ENCODE measurements around the gene DEPP1.

DEPP1 gene

DNA sequence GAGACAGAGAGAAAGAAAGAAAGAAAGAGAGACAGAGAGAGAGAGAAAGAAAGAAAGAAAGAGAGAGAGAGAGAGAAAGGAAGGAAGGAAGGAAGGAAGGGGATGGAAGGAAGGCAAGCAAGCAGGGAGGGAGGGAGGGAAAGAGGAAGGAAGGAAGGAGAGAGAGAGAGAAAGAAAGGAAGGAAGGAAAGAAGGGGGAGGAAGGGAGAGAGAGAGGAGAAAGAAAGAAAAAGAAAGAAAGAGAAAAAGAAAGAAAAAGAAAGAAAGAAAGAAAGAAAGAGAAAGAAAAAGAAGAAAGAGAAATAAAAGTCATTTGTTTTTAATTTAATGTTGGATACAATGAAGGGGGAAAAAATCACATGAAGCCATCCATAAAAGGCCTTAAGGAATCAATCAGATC is 23.6 kb downstream of the DEPP1 start:
- no peak for DNase-seq (ENCODE audit: low read depth, low spot score)

DNA sequence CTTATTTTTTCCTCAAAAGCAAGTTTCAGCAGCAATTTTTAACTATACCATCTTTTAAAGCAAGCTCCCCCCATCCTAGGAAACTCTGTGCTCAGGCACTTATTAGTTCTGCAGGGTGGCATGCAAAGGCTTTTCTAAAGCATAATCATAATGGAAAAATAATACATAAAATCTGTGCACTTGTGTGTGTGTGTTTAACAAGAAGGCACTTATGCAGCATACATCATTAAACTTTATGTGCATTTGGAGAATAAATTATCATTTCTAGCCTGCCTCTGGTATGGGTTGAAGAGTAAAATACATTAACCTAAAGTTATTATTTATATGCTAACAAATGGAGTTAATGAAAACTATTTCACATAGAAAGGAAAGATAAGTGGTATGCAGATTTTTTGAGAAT is 24.6 kb downstream of the DEPP1 start:
- no peak for DNase-seq (ENCODE audit: low read depth, low spot score)

DNA sequence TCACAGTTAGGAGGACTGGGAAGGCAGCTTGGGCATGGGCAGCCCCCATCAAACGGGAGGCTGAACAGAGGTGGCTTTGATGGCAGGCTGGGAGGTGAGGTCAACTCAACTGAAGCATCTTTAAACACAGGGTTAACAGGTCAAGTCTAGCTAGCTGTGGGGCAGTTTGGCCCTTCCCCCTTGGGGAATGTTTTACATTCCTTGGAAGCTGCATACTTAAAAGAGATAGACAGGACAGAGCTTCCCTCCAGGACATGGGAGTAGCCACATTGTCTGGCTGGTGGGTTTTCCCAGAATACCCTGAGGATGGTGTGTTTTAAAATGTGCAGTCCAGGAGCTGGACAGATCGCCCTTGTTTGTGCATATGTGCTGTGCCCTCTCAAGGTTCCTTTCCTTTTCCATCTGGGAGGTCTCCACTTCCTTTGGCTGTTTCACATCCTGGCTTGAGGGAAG is 25.8 kb downstream of the DEPP1 start:
- no peak for DNase-seq (ENCODE audit: low read depth, low spot score)

DNA sequence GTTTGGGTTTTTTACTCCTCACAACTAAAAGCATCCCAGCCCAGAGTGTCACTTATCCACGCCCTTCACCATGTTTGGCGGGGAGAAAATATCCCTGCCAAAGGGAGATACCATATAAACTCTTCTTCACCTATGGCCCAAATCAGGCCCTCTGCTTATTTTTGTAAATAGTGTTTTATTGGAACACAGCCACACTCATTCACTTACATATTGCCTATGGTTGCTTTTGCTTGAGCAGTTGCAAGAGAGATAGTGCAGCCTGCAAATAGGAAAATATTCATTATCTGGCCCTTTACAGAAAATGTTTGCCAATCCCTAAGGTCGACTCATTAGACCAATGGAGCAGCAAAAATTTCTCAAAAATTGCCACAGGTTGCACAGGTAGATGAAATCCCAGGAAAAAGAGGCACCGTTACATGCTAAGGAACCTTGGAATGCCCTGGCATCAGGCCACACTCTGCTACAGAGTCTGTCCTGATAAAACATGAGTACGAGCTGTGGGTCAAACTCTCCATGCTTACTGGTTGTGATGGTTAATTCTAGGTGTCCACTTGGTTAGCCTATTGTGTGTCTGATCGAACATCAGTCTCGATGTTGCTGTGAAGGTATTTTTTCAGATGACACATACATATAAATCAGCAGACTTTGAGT is 26.9 kb downstream of the DEPP1 start:
- DNase-seq (ENCODE audit: low read depth, low spot score), result no peak

DNA sequence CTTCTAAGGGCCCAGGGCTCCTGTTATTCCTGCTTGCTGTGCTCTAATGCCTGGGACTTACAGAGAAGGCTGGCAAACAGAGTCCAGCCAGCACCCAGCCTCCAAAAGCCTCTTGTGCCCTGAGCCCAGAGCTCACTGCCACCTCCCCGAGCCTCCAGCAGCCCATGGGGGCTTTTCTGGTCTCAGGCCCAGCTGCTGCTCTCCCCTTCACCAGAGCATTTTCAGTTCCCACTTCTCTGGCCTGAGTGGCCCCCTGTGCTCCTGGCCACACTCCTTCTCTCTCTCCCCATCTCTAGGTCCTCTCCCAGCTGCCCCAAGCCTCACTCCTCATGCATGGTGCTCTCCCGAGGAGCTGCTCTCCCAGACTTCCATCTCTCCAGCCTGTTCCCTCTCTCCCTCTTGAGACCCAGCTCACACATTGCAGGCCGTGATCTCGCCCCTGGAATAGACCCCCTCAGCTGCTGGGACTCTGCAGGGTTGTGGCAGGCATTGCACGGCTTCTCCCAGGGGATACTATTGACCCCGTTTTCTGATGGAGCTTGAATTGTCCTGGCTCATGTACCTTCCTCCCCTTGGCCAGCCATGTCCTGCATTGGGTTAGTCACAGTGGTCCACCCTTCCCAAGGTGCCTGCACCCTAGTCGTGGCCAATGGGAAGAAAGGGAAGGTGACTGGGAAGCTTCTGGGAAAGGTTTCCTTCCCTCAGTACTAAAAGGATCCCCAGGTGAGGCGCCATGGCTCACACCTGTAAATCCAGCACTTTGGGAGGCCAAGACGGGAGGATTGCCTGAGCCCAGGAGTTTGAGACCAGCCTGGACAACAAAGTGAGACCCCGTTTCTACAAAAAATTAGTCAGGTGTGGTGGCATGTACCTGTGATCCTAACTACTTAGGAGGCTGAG is 28.0 kb downstream of the DEPP1 start:
- DNase-seq (ENCODE audit: low read depth, low spot score), result no peak

DNA sequence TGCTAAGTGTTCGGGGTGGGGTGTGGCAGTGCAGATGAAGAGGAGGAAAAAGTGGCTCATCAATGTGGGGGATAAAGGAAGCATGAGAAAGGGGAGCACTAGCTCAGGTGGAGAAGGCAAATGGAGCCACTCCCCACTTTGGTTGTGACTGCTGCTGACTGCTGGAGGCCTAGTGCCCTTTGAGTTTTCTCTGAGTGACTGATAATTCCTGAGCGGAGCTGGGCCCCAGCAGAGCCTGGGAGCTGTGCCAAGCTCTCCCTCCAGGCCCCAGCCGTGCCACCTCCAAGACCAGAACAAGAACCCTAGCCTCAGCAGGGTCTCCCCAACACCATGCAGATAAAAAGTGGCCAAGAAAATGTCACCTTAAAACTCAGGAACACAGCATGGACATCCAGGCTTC is 28.7 kb downstream of the DEPP1 start:
- no peak for DNase-seq (ENCODE audit: low read depth, low spot score)

DNA sequence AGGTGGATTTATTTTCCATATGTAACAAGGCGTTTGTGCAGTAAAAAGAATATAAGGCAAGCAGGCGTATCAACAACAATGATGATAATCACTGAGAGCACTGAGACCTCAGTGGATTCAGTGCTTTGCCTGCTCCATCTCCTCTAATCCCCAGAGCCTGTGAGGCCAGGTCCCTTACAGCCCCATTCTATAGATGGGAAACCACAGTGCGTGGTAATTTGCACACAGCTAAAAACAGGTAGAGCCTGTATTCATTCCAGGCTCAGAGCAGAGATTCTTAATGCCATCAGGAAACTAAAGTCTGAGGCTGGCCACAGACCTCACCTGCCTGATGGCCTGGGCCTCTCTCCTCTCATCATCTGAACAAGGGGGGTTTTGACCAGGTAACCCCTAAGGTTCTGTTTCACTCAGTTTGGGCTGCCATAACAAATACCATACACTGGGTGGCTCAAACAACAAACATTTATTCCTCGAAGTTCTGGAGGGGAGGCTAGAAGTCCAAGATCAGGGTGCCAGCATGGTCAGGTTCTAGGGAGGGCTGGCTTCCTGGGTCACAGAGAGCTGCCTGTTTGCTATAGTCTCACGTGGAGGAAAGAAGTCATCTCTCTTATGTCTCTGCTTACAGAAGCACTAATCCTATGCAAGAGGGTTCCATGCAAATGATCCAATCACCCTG is 29.3 kb downstream of the DEPP1 start:
- no peak for DNase-seq (ENCODE audit: low read depth, low spot score)

DNA sequence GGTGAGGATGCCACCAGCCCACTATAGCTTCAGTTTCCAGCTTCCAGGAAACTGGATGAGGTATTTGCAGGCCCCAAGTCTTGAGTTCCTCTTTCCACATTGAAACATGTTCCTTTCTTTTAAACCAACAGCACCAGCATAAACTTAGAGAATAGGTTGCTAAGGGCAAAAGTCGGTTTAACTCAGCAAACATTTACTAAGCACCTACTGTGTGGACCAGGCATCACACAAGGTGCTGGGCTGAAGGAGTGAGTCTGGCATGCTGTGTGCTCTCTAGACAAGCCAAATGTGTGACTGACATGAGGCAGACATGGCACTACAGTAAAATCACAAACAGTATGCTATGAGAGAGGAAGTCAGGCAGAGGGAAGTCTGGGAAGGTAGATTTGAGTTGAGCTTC is 30.0 kb downstream of the DEPP1 start:
- DNase-seq (ENCODE audit: low read depth, low spot score), result no peak

DNA sequence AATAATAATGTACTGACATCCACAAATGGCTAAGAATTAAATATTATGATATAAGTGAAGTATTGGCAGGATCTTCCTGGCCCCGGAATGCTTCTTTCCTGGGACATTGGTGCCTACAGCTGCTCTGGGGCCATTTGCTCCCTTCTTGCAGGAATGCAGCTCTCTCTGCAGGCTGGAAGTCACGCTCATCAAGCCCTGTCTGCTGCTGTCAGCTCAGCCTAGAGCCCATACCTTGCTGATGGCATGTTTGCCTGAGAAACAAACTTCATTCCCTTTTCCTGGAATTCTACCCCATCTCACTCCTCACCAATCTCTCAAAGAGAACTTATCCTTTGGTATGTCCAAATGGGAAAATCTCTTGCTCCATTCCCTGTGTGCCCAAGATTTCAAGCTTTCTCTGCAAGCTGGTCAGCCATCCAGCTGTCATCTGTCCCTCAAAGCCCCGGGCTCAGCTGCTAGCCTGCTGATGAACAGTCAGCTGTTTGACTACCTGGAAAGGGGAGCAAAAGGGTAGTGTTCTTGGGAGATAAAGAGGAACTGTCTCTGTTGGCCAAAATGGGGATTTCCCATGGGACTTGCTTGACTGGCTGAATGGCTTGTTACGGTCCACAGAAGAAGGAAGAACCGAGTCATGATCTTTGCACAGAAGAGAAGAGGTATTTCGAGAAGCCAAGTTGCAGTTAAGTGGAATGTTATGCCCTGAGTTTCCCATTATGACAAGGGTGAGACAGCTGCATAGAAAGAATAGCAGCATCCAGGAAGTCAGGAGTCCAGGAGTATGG is 31.0 kb downstream of the DEPP1 start:
- DNase-seq (ENCODE audit: low read depth, low spot score), result no peak

DNA sequence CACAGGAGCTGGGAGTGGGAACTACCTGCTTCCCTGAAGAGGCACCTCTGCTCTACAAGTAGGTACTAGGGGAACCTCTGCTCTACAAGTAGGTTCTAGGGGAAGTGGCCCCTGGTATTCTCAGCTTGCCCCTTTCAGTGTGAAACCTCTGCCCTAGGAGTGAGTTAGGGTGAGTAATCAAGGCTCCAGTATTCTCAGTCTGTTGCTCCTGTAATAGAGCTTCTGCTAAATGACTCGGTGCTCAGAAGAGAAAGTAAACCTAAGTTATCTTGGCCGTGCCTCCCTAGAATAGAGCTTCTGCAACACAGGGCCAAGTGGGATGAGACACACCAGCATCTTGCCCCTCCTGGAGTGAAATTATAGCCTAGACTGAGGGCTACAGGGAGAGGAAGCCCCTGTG is 32.4 kb downstream of the DEPP1 start:
- no peak for DNase-seq (ENCODE audit: low read depth, low spot score)

DNA sequence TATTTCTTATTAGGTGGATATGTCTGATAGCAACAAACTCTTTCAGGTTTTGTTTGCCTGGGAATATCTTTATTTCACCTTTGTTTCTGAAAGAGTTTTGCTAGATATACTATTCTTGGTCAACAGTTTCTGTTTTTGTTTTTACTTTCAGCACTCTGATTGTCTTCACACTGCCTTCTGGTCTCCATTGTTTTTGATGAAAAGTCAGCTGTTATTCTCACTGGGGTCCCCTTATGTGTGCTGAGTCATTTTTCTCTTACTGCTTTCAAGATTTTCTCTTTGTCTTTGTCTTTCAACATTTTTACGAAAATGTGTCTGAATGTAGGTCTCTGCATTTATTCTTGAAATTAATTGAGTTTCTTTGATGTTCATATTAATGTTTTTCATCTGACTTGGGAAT is 34.3 kb downstream of the DEPP1 start:
- no peak for DNase-seq (ENCODE audit: low read depth, low spot score)

DNA sequence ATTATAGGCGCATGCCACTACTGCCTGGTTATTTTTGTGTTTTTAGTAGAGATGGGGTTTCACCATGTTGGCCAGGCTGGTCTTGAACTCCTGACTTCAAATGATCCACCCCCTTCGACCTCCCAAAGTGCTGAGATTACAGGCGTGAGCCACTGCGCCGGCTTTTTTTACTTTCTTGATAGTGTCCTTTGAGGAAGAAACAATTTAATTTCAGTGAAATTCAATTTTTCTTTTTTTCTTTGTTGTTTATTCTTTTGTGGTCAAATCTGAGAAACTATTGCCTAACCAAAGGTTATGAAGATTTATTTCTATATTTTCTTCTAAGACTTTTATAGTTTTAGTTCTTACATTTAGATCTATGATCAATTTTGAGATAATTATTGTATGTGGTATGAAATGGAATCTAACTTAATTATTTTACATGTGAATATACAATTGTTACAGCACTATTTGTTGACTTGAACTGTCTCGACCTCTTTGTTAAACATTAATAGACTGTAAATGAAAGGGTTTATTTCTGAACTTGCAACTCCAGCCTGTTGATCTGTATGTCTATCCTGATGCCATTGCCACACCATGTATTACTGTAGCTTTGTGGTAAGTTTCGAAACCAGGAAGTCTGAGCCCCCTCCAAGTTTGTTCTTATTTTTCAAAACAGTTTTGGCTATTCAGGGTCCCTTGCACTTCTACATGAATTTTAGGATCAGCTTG is 38.8 kb downstream of the DEPP1 start:
- no peak for DNase-seq (ENCODE audit: low read depth, low spot score)

DNA sequence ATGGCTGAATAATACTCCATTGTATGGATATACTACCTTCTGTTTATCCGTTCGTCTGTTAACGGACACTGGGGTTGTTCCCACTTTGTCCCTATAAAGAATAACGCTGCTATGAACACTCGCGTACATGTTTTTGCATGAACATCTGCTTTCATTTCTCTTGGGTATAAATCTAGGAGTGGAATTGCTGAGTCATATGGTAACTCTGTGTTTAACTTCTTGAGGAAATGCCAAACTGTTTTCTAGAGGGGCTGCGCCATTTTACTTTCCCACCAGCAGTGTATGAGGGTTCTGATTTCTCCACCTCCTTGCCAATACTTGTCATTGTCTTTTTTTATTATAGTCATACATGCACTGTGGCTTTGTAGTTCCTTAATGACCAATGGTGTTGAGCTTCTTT is 39.7 kb downstream of the DEPP1 start:
- no peak for DNase-seq (ENCODE audit: low read depth, low spot score)

DNA sequence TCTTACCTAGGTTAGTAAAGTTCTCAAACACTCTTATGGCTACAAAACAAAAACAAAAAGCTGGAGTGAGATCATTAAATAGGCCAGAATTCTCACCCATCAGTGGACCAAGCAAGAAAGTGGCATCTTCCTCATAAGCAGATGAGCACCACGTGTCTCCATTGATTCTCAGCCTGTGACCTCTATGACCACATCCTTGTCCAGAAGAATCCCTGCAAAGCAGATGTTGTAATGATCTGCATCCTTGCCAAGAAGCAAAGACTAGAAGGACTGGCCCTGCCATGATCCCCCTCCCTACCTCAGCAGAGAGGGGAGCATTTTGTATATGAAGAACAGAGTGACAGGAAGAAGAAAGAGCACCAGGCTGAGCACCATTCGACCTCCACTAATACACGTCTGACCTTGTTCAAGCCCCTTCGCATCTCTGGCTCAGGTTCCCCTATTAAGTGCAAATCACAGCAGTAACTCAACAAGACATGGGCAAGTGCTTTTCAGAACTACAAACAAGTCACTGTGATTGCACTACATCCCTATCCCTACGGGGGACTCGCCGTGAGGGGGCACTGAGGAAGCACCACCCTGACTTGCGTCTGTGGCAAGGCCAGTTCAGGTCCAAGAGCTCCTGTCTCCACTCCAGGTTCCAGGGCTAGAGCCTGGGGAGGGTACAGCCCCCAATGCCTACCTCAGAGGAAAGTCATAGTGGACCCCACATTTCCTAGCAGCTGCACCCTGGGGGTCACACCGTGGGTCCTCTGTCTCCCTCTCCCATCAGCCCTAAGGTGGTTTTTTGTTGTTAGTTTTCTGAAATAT is 41.2 kb downstream of the DEPP1 start:
- no peak for DNase-seq (ENCODE audit: low read depth, low spot score)

DNA sequence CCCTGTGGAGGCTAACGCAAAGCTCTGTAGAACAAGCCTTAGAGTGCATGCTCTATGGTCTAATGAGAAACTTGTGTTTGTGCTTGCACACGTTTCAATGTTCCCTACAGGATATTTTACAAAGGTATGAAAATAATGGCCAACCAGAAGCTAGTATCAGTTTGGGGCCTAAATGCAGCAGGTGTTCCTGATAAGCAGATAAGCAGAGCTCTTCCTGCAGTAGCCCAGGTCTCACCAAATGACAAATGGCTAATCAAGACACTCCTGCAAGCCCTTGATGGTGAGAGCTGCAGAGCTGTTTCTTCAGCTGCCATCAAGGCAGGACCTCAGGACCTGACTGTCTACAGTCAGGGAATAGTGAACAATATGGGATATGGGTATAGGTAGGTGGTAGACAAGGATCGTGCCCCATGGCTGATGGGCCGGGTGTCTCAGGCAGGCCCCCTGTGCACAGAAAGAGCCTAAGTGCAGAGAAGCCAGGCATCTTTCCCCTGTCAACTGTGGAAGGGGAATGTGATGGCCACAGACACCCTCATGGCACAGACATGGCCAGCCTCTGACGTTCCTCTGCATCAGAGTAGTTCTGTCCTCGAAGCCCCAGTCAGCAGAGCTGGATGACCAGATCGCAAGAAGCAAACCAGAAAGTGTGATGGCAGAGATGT is 42.2 kb downstream of the DEPP1 start:
- no peak for DNase-seq (ENCODE audit: low read depth, low spot score)

DNA sequence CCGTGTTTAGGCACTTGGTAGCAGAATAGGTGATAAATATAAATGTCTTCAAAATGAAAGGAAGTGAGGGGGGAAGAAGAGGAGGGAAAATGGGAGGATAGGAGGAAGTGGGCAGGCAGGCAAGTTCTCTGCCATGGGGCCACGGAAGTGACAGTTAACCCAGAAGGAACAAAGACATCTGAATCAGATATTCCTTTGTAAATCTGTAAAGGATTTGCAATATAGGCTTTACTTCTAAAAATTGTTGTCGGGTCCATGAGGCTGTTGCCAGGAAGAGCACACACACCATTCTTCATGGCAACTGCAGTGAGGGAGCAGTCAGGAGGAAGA is 42.7 kb downstream of the DEPP1 start:
- DNase-seq (ENCODE audit: low read depth, low spot score), result no peak

DNA sequence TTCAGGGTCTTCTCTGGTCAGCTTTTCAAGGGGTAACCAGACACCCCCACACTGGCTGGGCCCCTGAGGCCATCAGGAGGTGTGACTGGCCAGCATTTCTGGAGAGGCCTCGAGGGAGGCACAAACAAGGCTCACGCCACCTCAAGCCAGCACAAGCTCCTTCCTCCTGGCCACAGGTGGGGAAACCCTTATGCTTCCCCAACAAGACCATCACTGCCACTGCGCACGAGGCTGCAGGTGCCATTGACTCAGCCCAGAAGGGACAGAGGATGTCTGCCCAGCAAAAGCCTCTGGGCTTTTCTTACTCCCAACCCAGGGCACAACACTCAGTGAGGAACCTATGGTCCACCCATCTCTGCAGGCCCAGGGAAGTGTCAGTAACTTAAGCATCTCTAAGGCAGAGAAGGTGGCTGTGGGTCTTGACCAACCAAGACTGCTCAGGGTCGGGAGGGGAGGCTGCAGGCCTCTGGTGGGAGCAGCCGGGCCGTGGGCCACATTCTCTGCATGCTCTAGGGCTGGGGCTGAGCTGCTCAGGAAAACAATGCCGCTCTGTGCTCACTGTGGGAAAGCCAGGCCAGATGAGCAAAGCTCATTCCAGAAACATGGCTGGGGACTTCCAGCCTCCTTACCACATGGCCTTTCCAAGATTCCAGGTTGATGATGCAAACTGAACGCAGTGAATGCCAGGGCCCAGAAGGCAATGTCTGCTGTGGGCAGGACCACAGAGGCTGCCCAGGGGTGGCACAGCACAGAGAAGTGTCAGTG is 43.2 kb downstream of the DEPP1 start:
- no peak for DNase-seq (ENCODE audit: low read depth, low spot score)

DNA sequence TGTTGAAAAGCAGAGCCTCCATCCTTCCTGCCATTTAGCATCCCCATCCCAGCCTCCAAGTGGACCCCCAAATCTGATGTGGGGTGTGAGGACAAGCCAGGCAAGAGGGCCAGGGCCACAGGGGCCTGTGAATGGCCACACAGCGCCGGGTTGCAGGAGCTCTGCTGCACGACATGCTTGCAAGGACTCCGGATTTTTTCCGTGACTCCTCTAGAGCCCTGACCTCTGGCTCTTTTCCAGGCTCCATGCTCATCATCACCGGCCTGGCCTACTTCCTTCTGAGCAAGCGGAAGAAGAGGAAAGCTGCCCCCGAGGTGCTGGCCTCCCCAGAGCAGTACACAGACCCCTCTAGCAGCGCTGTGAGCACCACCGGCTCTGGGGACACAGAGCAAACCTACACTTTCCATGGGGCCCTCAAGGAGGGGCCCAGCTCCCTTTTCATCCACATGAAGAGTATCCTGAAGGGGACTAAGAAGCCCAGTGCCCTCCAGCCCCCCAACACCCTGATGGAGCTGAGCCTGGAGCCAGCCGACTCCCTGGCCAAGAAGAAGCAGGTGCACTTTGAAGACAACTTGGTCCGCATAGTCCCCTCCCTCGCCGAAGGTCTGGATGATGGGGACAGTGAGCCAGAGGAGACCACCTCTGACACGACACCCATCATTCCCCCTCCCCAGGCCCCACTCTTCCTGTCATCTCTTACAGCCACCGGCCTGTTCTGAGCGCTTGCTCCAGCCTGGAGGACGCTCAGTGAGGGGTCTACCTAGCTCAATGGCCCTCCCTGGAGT is 44.0 kb downstream of the DEPP1 start:
- DNase-seq (ENCODE audit: low read depth, low spot score), result no peak

Measured in brain pericyte (primary cell).